ENCODE measurements around the gene SLC6A19. TPM values are rescaled to one million over a fixed set of nuclear protein-coding genes. Genes with fewer than 3 reads are reported as not detected.

Gene SLC6A19
- total and polyA plus RNA-seq, 9 of the 15 experiments (the other 6 are each of a cell fraction or from before 2014, with no cell fraction given) = 0.03 to 1.6 (median 0.59) TPM

DNA sequence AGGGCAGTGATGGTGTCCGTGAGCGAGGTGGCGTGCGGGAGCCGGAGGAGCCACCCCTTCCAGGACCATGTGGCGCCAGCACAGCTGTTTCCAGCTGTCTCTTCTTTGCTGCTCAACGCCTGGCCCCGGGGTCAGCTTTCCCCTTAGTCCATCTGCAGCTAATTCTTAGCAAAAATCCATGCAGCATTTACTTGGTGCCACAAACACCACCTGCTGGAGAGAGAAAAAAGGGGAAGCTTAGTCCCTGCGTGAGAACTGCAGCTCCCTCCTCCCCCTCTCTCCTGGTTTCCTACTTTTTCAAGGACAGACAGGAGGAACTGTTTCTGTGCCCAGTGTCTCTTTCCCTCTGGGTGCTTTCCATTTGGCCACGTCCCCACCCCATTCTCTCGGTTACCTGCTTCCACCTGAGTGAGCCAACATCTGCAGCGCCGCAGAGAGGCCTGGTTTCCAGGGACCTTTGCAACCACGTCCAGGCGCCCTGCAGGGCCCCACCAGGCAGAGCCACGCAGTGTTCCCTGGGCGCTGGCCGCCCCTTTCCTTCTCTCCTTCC, 3.4 kb downstream of the SLC6A19 start (continued):
- TF ChIP-seq ZBTB33 (CRISPR knock-in tag; IDR thresholded peaks at IDR 0.05) (peak; percentile 65), JUNB (CRISPR knock-in tag; conservative IDR thresholded peaks at IDR 0.05) (no peak), TFAP4 (CRISPR knock-in tag; IDR thresholded peaks at IDR 0.05; ENCODE audit: borderline replicate concordance) (peak; percentile 93), ZNF133 (CRISPR knock-in tag; IDR thresholded peaks at IDR 0.05) (no peak), ZNF3 (CRISPR knock-in tag; IDR thresholded peaks at IDR 0.05) (no peak), CHAMP1 (IDR thresholded peaks at IDR 0.05) (no peak), SIN3A (IDR thresholded peaks at IDR 0.05; ENCODE audit: borderline replicate concordance in 2 of 2, control insufficient read depth in 1 of 2, low read depth in 2 of 2, low read length in 2 of 2) (peak in 1 of 2 experiments; percentile 45; a peak in 1 of 4 replicates), NFATC3 (IDR thresholded peaks at IDR 0.05) (no peak), JUND (IDR thresholded peaks at IDR 0.05; ENCODE audit: borderline replicate concordance, low read depth, low read length) (no peak), JUND (tag; IDR thresholded peaks at IDR 0.05; ENCODE audit: borderline replicate concordance, low read depth, low read length) (peak; percentile 13; the same call in 1 of the 3 replicates), NFE2L1 (tag; IDR thresholded peaks at IDR 0.05; ENCODE audit: borderline replicate concordance, low read depth) (no peak), JUN (IDR thresholded peaks at IDR 0.05; ENCODE audit: borderline replicate concordance, low read depth, low read length) (0 out of 2 replicates have a peak, but pooled peaks have one; percentile 10), JUN (CRISPR knock-in tag; IDR thresholded peaks at IDR 0.05; ENCODE audit: borderline replicate concordance) (no peak), ZNF707 (CRISPR knock-in tag; conservative IDR thresholded peaks at IDR 0.05) (0 out of 2 replicates have a peak, but pooled peaks have one; percentile 11), SPI1 (IDR thresholded peaks at IDR 0.05; ENCODE audit: borderline replicate concordance, low read depth, low read length) (peak; percentile 60; the same call in 1 of the 2 replicates), RB1 (IDR thresholded peaks at IDR 0.05; ENCODE audit: low read depth) (peak; percentile 46; the same call in 1 of the 2 replicates), BRD9 (IDR thresholded peaks at IDR 0.05; ENCODE audit: low read depth, partially characterized antibody) (no peak)
- TF ChIP-seq, protein P1, sequence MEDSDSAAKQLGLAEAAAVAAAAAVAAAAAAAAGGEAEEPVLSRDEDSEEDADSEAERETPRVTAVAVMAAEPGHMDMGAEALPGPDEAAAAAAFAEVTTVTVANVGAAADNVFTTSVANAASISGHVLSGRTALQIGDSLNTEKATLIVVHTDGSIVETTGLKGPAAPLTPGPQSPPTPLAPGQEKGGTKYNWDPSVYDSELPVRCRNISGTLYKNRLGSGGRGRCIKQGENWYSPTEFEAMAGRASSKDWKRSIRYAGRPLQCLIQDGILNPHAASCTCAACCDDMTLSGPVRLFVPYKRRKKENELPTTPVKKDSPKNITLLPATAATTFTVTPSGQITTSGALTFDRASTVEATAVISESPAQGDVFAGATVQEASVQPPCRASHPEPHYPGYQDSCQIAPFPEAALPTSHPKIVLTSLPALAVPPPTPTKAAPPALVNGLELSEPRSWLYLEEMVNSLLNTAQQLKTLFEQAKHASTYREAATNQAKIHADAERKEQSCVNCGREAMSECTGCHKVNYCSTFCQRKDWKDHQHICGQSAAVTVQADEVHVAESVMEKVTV (CRISPR knock-in tag; IDR thresholded peaks at IDR 0.05) = peak; percentile 56; the same call in 1 of the 2 replicates
- TF ChIP-seq, protein P2, sequence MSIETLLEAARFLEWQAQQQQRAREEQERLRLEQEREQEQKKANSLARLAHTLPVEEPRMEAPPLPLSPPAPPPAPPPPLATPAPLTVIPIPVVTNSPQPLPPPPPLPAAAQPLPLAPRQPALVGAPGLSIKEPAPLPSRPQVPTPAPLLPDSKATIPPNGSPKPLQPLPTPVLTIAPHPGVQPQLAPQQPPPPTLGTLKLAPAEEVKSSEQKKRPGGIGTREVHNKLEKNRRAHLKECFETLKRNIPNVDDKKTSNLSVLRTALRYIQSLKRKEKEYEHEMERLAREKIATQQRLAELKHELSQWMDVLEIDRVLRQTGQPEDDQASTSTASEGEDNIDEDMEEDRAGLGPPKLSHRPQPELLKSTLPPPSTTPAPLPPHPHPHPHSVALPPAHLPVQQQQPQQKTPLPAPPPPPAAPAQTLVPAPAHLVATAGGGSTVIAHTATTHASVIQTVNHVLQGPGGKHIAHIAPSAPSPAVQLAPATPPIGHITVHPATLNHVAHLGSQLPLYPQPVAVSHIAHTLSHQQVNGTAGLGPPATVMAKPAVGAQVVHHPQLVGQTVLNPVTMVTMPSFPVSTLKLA (conservative IDR thresholded peaks at IDR 0.05) = peak in 1 of 2 experiments; percentile 59; a peak in 2 of 4 replicates

Data from K562 (cell line).